Amygdala (tissue), 56 donors: Measurements from ENCODE around the gene CDRT4.
"Not testable (repeated sequence)": the region's sequence is repeated elsewhere in the genome, so short reads cannot be mapped to it uniquely, and the experiment has no call there.

Experiments
- DNase-seq, 56 donors: peaks; one replicate each; lab custom pipeline; 2025; lab: John Stamatoyannopoulos, UW

Gene CDRT4

GRCh38 chr17:15467592-15467991 is at the start of gene CDRT4:
Gene CDRT4 (minus strand): TSS chr17:15467621. CDS start chr17:15440238, 27,383 bp downstream.
- DNase-seq = no peak

- no peak for DNase-seq
Observed at GRCh38 chr17:15516150-15516549, 48.7 kb upstream of the CDRT4 start.

- no peak for DNase-seq
Observed at GRCh38 chr17:15514469-15514868, 47.0 kb upstream of the CDRT4 start.

DNA sequence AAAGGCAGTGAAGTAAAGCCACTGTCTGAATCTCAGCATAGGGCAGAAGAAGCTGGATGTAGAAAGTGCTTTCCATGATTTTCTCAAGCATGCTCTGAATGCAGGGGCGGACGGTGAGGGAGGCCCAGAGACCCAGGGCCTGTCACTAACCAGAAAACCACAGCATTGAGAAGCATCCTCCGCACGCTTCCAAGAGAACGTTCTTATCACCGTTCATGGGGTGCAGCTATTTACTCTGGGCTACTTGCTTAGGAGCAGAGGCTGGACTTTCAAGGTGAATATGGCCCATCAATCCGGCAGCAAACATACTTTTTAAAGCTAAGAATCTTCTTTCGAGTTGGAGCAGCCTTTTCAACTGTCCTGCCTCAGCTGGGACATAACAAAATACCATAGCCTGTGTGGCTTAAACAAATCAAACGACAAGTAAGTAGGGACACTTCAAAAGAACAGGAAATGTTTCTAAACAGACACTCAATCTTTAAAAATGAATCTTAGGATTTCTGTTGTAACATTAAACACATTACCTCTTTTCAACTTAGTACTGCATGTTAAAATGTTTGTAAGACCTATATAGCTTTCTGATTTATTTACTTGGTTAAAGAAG is 46.5 kb upstream of the CDRT4 start:
- peak in 2 of 56 donors; percentile 27 to 57 for DNase-seq

DNA sequence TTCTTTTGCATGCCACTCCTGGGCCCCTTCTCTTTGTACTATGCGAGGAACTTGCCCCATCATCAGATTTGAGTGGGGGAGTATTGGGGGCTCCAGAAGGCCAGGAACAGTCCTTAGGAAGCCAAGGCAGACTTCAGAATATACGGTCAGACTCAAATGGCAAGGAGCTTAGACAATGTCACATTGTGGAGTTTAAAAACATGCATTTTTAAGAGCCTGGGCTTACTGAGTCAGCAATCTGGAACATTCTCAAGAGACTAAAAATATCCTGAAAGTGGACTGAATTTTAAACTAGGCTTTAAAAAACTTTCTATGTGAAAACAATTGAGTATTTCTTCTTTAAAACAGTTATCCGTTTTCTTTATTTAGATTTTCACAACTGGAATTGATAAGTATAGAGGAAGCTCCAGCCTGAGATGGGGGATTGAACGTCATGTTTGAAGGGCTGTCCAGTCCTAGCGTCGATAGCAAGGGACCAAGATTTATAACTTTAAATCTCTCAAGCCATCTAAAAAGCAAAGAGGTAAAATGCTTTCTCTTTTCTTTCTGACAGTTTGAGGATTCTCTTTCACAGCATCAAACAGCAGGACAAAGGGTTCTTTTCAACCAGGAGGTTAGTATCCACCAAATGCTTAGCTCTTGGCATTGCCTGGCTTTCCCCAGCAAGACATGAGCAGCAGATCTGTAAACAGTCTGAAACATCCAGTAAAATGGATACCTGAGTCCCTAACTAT is 45.8 kb upstream of the CDRT4 start:
- DNase-seq = peak in 14 of 56 donors; percentile 8 to 57 (median 30)

DNA sequence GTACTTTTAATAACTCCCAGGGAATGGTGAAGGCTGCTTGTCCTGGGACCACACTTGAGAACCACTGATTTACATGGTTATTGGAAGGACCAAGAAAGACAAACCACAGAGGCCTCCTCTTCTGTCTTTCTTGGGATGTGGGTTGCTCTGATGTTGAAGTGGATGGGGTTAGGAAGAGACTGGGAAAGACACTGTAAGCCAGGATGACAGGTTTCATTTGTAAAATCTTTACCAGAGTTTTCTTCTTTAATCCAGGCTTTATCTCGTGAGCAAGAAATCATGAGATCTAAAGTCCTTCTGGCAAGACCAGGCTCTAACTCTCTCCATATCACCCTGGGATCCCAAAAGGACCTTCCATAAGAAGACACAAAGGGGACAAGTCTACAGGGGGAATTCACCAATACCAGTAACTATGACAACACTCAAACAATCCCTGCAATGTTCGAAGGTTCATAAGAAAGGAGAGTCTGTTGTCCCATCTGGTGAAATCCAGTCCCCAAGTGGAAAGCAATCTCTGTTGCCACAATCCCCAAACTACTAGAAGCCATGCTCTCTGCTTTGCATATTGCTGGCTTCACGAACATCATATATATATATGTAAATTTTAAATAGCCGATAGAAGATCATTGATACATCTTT is 44.8 kb upstream of the CDRT4 start:
- no peak for DNase-seq

- DNase-seq = no peak
Observed at GRCh38 chr17:15511142-15511541, 43.7 kb upstream of the CDRT4 start.

DNA sequence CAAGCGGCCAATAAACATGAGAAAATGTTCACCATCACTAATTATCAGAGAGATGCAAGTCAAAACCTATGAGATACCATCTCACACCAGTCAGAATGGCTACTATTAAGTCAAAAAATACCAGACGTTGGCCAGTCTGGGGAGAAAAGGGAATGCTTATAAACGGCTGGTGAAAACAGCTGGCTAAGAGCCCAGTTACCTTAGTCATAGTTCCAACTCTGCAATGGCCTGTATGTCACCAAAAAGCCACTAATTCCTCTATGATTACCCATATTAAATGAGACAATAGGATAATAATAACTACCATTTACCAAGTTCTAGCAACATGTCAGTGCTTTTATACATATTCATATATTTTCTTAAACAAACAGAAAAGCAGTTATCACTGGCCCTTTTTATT is 42.9 kb upstream of the CDRT4 start:
- no peak for DNase-seq

GRCh38 chr17:15509095-15509494 is 41.7 kb upstream of the CDRT4 start:
- DNase-seq = no peak

DNA sequence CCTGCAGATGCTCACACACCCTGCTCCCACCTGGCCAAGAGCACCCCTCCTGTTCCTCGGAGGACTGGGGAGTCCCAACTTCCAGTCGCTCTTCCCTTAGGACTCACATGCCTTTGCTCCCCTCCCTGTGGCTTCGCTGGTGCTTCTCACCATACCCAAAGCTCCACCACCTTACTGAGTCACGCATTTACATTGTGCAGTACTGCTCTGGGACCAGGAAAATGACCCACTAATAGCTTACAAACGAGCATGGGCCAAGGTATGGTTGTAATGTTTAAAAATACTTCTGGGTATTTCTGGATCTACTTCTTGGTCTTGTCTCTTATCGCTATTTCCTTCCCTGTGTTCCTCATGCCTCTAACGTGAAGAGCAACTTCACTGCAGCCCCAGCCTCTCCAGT is 41.0 kb upstream of the CDRT4 start:
- DNase-seq = no peak

DNA sequence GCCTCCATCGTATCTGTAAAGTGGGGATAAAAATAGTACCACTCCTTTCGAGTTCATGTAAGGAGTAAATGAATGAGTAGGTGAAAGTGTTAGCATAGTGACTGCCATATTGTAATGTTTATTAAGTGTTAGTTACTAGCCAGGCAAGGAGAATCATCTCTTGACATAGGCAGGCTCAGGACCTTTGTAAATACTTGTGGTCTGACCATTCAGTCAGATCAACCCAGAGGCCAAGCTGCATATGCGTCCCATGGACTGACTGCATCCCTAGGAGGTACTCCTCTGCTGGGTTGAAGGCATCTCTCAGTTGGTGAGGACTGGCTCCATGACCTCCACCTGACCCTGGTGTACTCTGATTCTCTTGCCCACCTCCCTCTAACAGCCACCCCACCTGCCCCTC is 40.5 kb upstream of the CDRT4 start:
- no peak for DNase-seq

DNA sequence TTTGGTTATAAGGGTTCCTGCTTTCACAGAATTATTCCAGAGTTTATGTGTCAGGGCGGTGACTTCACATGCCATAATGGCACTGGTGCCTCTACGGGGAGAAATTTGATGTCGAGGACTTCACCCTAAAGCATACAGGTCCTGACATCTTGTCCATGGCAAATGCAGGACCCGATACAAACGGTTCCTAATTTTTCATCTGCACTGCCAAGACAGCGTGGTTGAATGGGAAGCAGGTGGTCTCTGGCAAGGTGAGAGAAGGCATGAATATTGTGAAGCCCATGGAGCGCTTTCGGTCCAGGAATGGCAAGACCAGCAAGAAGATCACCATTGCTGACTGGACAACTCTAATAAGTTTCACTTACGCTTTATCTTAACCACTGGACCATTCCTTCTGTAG is 39.6 kb upstream of the CDRT4 start:
- DNase-seq = no peak

DNA sequence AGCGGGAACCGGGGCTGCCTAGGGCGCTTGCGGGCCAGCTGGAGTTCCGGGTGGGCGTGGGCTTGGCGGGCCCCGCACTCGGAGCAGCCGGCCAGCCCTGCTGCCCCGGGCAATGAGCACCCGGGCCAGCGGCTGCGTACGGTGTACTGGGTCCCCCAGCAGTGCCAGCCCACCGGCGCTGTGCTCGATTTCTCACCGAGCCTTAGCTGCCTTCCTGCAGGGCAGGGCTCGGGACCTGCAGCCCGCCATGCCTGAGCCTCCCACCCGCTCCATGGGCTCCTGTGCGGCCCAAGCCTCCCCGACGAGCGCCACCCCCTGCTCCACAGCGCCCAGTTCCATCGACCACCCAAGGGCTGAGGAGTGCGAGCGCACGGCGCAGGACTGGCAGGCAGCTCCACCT is 38.3 kb upstream of the CDRT4 start:
- DNase-seq = not testable (repeated sequence)

DNA sequence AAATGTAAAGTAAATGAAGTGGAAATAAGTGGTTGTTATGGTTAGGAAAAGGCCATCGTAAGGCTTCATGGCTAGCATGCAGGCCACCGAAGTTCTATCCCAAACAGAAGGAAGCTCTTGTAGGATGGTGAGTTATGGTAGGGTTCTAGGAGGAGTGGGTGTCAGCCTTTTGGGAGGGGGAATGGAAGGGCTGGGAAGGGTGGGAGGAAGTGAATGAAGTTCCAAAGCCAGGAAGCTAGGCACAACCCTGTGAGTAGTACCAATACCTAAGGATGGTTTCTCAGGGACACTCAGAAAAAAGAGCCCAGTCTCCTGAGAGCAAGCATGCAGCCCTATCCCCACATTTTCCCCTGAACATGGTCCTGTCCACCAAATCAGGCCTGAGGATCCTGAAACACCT is 36.3 kb upstream of the CDRT4 start:
- no peak for DNase-seq

DNA sequence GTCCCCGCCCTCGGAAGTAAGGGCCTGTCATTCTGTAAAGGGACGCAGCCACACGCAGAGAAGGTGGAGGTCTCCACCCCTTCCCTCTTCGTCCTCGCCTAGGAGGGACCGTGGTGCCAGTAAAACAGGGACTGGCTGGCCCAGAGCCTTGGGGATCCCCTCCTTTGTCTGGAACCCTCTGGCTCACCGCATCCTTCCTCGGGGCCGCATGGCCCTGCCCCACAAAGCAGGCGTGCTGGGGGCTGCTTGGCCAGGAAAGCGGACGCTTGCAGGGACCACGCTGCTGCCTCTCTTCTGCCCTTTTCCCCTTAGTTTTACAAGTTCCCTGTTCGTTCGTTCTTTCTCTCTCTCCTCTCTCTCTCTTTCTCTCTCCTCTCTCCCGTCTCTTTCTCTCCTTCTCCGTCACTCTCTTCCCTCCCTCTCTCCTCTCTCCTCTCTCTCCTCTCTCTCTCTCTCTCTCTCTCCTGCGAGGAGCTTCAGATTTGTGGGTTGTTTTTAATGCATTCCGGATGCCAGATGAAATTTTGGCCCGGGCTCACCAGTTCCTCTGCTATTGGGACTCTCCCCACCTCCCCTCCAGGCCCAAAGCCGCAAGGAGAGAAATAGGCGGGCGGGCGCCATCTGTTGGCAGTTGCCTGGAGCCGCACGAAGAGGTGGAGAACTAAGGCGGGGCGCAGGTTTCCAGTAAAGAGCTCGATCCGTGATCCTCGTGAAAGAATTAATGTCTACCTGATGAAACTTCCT is 35.1 kb upstream of the CDRT4 start:
- peak in 55 of 56 donors; percentile 16 to 85 (median 70) for DNase-seq

- no peak for DNase-seq
Observed at GRCh38 chr17:15501793-15502192, 34.4 kb upstream of the CDRT4 start.

DNA sequence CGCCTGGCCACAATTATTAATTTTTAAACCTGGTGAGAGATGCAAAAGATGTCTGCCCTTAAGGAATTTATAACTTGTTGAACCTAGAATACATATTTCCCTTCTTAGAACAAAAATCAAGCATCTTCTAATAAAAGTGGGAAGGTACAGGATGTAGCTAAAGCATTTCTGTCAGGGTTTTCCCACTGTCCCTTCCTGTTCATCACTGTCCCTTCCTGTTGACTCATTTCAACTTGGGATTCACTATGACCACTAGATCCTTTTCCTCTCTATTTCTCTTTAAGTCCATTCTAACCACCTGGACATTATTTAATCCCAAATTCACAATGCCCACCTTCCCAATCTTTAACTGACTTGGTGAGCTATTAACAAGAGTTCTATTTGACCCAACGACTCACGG is 33.9 kb upstream of the CDRT4 start:
- DNase-seq = no peak

DNA sequence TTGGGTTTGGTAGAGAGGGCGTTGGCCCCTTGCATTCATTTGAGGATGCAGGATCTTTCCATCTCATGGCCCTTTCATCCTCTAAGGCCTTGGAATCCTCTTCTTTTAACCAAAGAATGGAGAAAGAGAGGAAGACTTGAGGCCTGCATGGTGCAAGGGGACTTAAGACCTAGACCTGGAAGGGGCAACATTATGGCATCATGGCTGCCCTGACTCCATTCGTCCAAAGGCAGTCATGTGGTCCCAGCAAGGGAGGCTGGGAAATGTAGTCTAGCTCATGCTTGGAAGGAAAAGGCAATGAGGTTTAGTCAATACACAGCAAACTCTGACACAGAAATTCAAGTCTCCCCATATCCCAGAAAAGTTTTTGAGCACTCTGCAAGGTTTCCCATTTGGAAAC is 30.7 kb upstream of the CDRT4 start:
- peak in 2 of 56 donors; percentile 11 to 20 for DNase-seq

DNA sequence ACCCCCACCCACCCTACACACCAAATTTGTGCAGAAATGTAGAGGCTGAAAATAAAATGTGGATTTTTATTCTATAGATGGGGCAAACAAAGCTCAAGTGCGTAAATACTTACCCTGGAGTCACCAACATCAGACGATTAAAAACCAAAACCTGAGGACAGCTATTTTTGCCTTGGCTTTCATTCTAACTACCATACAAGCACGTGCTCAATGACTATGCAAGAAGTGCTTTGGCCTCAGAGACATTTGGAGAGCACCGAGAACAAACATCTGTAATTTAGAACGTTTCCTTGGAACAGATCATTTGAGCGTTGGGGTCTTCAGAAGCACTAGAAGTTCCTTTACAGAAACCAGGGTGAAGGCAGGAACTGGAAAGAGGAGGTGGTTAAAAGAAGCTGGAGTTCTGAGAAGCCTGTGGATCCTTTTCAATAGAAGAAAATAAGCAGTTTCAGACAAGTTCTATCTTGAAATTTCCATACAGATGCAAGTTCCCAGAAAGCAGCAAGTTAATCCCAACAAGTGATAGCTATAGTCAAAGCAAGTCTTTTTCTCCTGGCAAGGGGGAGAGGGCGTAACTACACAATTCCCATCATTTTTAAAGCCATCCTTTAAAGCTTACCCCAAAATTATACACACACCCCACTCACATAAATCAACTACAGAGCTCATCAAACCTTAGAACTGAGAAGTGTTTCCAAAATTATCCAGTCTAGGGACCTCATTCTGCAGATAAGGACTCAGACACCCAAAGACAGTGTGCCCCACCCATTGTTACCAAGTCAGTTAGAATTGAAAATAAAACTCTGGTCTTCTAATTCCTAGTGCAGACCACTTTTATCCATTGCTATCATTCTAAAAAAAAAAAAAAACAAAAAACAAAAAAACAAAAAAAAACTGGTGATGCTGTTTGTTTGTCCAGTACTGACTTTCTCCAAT is 29.6 kb upstream of the CDRT4 start:
- DNase-seq = no peak

DNA sequence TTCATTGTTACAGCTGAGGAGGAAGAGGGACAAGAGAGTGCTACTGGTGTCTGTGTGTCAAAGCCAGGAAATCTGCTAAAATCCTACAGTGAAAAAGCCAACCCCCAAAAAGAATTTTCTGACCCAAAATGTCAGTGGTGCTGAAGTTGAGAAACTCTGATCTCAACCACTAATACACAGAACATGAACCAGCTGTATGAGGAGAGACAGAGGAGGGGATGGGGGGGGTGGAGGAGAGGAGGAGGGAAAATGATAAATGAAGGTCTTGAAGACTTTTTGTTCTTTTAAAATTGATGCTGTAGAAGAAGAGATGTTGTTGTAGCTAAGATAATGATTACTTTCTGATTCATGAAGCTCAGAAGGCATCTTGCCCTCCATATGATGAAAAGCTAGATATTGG is 27.4 kb upstream of the CDRT4 start:
- DNase-seq = no peak
